GM12891 (cell line): ENCODE data around the gene RGS3.

ENCODE experiments used
- PAX5 ChIP-seq: IDR thresholded peaks from 2 replicates; pipeline ENCODE4 v1.6.1; 2011; ENCODE audit warnings: low read length, moderate library complexity, mild to moderate bottlenecking; ENCODE audit not compliant: insufficient read depth, severe bottlenecking
- POLR2A ChIP-seq: IDR thresholded peaks from 2 replicates; pipeline ENCODE4 v1.6.1; 2011; ENCODE audit warnings: low read depth, low read length, control low read depth
- POLR2AphosphoS5 ChIP-seq: IDR thresholded peaks from 2 replicates; pipeline ENCODE4 v1.6.1; 2011; ENCODE audit warnings: low read depth, low read length, control low read depth
- POU2F2 ChIP-seq: IDR thresholded peaks from 2 replicates; pipeline ENCODE4 v1.6.1; 2011; ENCODE audit warnings: low read depth, mild to moderate bottlenecking, control low read depth, low read length, moderate library complexity
- SPI1 ChIP-seq: IDR thresholded peaks from 2 replicates; pipeline ENCODE4 v1.6.1; 2011; ENCODE audit warnings: low read depth, low read length, control low read depth
- TAF1 ChIP-seq: IDR thresholded peaks from 2 replicates; pipeline ENCODE4 v1.6.1; 2011; ENCODE audit warnings: low read depth, low read length, control low read depth

- TF ChIP-seq POLR2A = no peak
- no peak for TF ChIP-seq POLR2AphosphoS5
- TF ChIP-seq TAF1 = no peak
- TF ChIP-seq POU2F2 = no peak
- no peak for TF ChIP-seq SPI1
- TF ChIP-seq PAX5 = no peak
These were observed 36.8 kb upstream of the RGS3 start for GRCh38 chr9:113426701-113427100.
